ENCODE data around the gene FRAS1.

FRAS1 gene

GRCh38 chr4:78331186-78331585 is 274.1 kb downstream of the FRAS1 start:
- no peak for DNase-seq

- no peak for DNase-seq
Observed at GRCh38 chr4:78331965-78332364, 274.8 kb downstream of the FRAS1 start.

- DNase-seq = no peak
Observed at GRCh38 chr4:78332976-78333375, 275.9 kb downstream of the FRAS1 start.

GRCh38 chr4:78336093-78336943 is 279.2 kb downstream of the FRAS1 start:
- DNase-seq = no peak

- no peak for DNase-seq
Observed at GRCh38 chr4:78337244-78338020, 280.3 kb downstream of the FRAS1 start.

GRCh38 chr4:78342125-78342524 is 285.0 kb downstream of the FRAS1 start:
- DNase-seq = no peak

GRCh38 chr4:78343682-78344081 is 286.6 kb downstream of the FRAS1 start:
- DNase-seq = no peak

GRCh38 chr4:78345237-78345636 is 288.1 kb downstream of the FRAS1 start:
- no peak for DNase-seq

GRCh38 chr4:78346222-78346621 is 289.1 kb downstream of the FRAS1 start:
- no peak for DNase-seq

GRCh38 chr4:78347527-78347926 is 290.4 kb downstream of the FRAS1 start:
- no peak for DNase-seq

GRCh38 chr4:78353921-78354320 is 296.8 kb downstream of the FRAS1 start:
- DNase-seq = no peak

GRCh38 chr4:78354782-78355181 is 297.7 kb downstream of the FRAS1 start:
- DNase-seq = no peak

GRCh38 chr4:78355306-78355705 is 298.2 kb downstream of the FRAS1 start:
- DNase-seq = no peak

GRCh38 chr4:78356251-78356786 is 299.2 kb downstream of the FRAS1 start:
- no peak for DNase-seq

GRCh38 chr4:78357122-78357521 is 300.0 kb downstream of the FRAS1 start:
- no peak for DNase-seq

GRCh38 chr4:78360466-78360865 is 303.3 kb downstream of the FRAS1 start:
- DNase-seq = no peak

- no peak for DNase-seq
Observed at GRCh38 chr4:78361621-78362120, 304.5 kb downstream of the FRAS1 start.

- no peak for DNase-seq
Observed at GRCh38 chr4:78362310-78362709, 305.2 kb downstream of the FRAS1 start.

- DNase-seq = no peak
Observed at GRCh38 chr4:78363031-78363570, 306.0 kb downstream of the FRAS1 start.

GRCh38 chr4:78369679-78370078 is 312.6 kb downstream of the FRAS1 start:
- DNase-seq = peak; percentile 59

GRCh38 chr4:78370631-78371372 is 313.7 kb downstream of the FRAS1 start:
- no peak for DNase-seq

- no peak for DNase-seq
Observed at GRCh38 chr4:78372355-78372988, 315.3 kb downstream of the FRAS1 start.

Measured in NCI-H1092 treated with DMSO at 0.1 percent for 48 hours (cell line).